A375 (cell line): ENCODE results near the gene OR51T1. TPM values are rescaled to one million over a fixed set of nuclear protein-coding genes. Genes with fewer than 3 reads are reported as not detected.

Source experiments
- total RNA-seq: library from RNA; depleted of rRNA; stranded (reverse); fragments of >200 nt; shearing (Covaris generic); gene quantifications from 2 replicates; pipeline ENCODE4 v1.2.3, GENCODE V29; 2014; rRNA removed

The OR51T1 gene
- total RNA-seq: not detected in 2 replicates

GRCh38 chr11:4881860-4882500, at the start of gene OR51T1:
OR51T1 (plus strand) TSS chr11:4881900; CDS start chr11:4881900, 0 bp downstream.

GRCh38 chr11:4848908-4849532, 32.7 kb upstream of the OR51T1 start, which contains the start of gene OR51S1:
OR51S1 (minus strand) TSS chr11:4849208; CDS start chr11:4849208, 0 bp downstream.

GRCh38 chr11:4903484-4903883, 21.8 kb downstream of the OR51T1 start, which contains the start of gene OR51A7:
OR51A7 (plus strand) TSS chr11:4903783; CDS start chr11:4907370, 3,587 bp downstream.

GRCh38 chr11:4919250-4919649, 37.5 kb downstream of the OR51T1 start, which contains the start of gene OR51G2:
OR51G2 (minus strand) TSS chr11:4919350; CDS start chr11:4915663, 3,687 bp downstream.

GRCh38 chr11:4924239-4924638, 42.5 kb downstream of the OR51T1 start, which contains the start of gene OR51G1:
OR51G1 (minus strand) TSS chr11:4924339; CDS start chr11:4924339, 0 bp downstream.

Other genes starting within 250 kb of the OR51T1 start
- not detected in 2 replicates for gene OR51D1, start 244.4 kb upstream of the OR51T1 start, total RNA-seq
- not detected in 2 replicates for gene OR51E1, start 237.9 kb upstream of the OR51T1 start, total RNA-seq
- gene OR51E2, start 184.0 kb upstream of the OR51T1 start, total RNA-seq: 0.05 TPM in 1 of 2 replicates, not detected in the other
- gene MMP26, start 177.1 kb upstream of the OR51T1 start, total RNA-seq: not detected in 2 replicates
- not detected in 2 replicates for gene OR51F1, start 112.0 kb upstream of the OR51T1 start, total RNA-seq
- not detected in 2 replicates for gene OR52R1, start 77.5 kb upstream of the OR51T1 start, total RNA-seq
- gene OR51F2, start 60.6 kb upstream of the OR51T1 start, total RNA-seq: not detected in 2 replicates
- gene OR51S1, start 32.7 kb upstream of the OR51T1 start, total RNA-seq: not detected in 2 replicates
- gene OR51A7, start 21.9 kb downstream of the OR51T1 start, total RNA-seq: not detected in 2 replicates
- gene OR51G2, start 37.5 kb downstream of the OR51T1 start, total RNA-seq: not detected in 2 replicates
- not detected in 2 replicates for gene OR51G1, start 42.4 kb downstream of the OR51T1 start, total RNA-seq
- not detected in 2 replicates for gene OR51A4, start 65.7 kb downstream of the OR51T1 start, total RNA-seq
- gene OR51A2, start 73.8 kb downstream of the OR51T1 start, total RNA-seq: not detected in 2 replicates
- gene OR51L1, start 113.0 kb downstream of the OR51T1 start, total RNA-seq: not detected in 2 replicates
- not detected in 2 replicates for gene OR52J3, start 164.6 kb downstream of the OR51T1 start, total RNA-seq
- not detected in 2 replicates for gene OR52E2, start 177.7 kb downstream of the OR51T1 start, total RNA-seq
- not detected in 2 replicates for gene OR52E1, start 187.7 kb downstream of the OR51T1 start, total RNA-seq